ENCODE data around the gene CATSPERB. TPM values are rescaled to one million over a fixed set of nuclear protein-coding genes. Genes with fewer than 3 reads are reported as not detected.
A peak's percentile ranks its signal among the peaks of the same experiment; 100 is the strongest.

The CATSPERB gene
- total and polyA plus RNA-seq, 2 donors (not counting 3 experiments of a cell fraction or from before 2014, with no cell fraction given): not detected

DNA sequence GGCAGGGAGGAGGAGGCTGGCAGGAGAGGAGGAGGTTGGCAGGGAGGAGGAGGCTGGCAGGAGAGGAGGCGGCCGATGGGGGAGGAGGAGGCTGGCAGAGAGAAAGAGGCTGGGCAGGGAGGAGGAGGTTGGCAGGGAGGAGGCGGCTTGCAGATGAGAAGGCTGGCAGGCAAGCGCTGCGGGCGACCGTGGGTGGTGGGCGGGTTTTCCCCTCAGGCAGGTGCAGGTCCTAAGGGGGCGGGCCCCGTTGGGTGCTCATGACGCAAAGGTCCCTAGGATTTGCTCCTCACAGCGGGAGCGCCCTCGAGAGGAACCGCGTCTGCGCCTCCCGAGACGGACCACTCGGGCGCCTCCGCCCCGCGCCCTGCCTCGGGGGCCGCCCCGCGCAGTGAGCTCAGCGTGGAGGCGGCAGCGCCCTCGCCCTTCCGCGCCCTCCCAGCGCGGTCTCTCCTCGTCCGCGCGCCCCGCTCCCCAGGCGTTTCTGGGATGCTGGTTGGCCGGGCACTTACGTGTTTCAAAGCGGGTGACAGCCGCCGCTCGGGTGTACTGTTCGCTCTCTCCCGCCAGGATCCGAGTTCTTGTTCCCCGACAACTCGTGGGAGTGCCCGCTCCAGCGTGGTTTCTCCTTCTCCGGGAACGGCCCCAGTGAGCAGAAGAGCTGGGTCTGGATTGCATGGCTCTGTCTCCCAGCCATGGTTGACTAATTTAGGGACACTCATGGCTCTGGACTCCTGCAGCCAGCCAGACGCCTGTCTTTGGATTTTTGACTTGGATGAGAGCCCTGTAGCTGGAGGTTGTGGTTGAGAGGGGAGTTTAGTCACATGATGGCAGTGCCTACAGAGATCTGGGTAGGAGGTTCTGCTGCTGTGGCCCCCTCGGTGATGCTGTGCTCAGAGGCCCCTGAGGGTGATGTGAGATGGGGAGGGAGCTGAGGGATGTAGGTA is 157.7 kb downstream of the CATSPERB start:
- no peak overlapping the region for H3K9ac ChIP-seq (replicated peaks; ENCODE audit: extremely low read depth, insufficient read depth, low read length)
- ChIA-PET CTCF (interaction anchor here (0.8 to 1.0 kb wide), 2 partner anchors 21 to 423 kb away, joined by 3 read pairs; no protein-coding TSS in a partner anchor), POLR2A (interaction anchor here (0.5 kb wide), 1 partner anchor 1101 kb away, joined by 4 read pairs; no protein-coding TSS in a partner anchor)
- no peaks in the 10 kb centered on the region for H3K9me1 ChIP-seq (replicated peaks; ENCODE audit: control insufficient read depth, extremely low read depth, insufficient read depth, low read length)
- no peaks in the 10 kb centered on the region for H4K20me1 ChIP-seq (replicated peaks; ENCODE audit: control insufficient read depth, extremely low read depth, insufficient read depth, low read length)
- H3K4me3 ChIP-seq (replicated peaks in 1 of 3; ENCODE audit: insufficient read depth in 1 of 3, low read depth in 1 of 3, low read length in 3 of 3): peak overlapping the region in 2 of 3 experiments; percentile 4 to 5
- H3K36me3 ChIP-seq (ENCODE audit: control insufficient read depth in 2 of 2, extremely low read depth in 1 of 2, insufficient read depth in 2 of 2, low read length in 2 of 2): no peaks in the 10 kb centered on the region
- no peaks in the 10 kb centered on the region for H3K79me2 ChIP-seq (ENCODE audit: control insufficient read depth, insufficient read depth, low read length)
- dilution Hi-C loops (cut with MboI; ENCODE audit: extremely low pct_ligation_motif_present, low sequenced_read_pairs): no loop called here
- no peak overlapping the region for H3K27ac ChIP-seq (ENCODE audit: insufficient read depth, low read depth, low read length)
- H3K4me2 ChIP-seq (ENCODE audit: insufficient read depth, low read length): peak overlapping the region; percentile 47
- no peaks in the 10 kb centered on the region for H3K4me1 ChIP-seq (ENCODE audit: control insufficient read depth, extremely low read depth, insufficient read depth, low read length)
- FAIRE-seq (no peak), DNase-seq (ENCODE audit: low read depth, low spot score) (peak; percentile 3)
- no peaks in the 10 kb centered on the region for H3K9me3 ChIP-seq (replicated peaks; ENCODE audit: control insufficient read depth, insufficient read depth, low read length)
- intact Hi-C loops (cut with micrococcal nuclease): loop anchor here (5.0 kb wide), 1 partner anchor 62 kb away; the partner anchor contains the start of gene PPP4R3A
- H2AFZ ChIP-seq (ENCODE audit: low read depth, low read length): peak overlapping the region; percentile 59
- TF ChIP-seq JUN (IDR thresholded peaks at IDR 0.05; ENCODE audit: borderline replicate concordance, insufficient read depth, insufficient read length, low read depth) (no peak), MYC (IDR thresholded peaks at IDR 0.05; ENCODE audit: low read depth, low read length) (no peak), GATA2 (IDR thresholded peaks at IDR 0.05; ENCODE audit: insufficient read depth, insufficient read length, low read depth, low read length) (no peak), POLR2A (IDR thresholded peaks at IDR 0.05; ENCODE audit: low read depth, low read length) (no peak), FOS (IDR thresholded peaks at IDR 0.05; ENCODE audit: borderline replicate concordance, insufficient read depth, low read length) (no peak), EZH2 (IDR thresholded peaks at IDR 0.05; ENCODE audit: borderline replicate concordance, low read depth, low read length, severe bottlenecking) (no peak), POLR2AphosphoS5 (IDR thresholded peaks at IDR 0.05; ENCODE audit: insufficient read depth, low read depth, low read length) (no peak)
- TF ChIP-seq, protein P1, sequence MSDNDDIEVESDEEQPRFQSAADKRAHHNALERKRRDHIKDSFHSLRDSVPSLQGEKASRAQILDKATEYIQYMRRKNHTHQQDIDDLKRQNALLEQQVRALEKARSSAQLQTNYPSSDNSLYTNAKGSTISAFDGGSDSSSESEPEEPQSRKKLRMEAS (IDR thresholded peaks at IDR 0.05; ENCODE audit: insufficient read depth, insufficient read length): no peak
- TF ChIP-seq, protein P2, sequence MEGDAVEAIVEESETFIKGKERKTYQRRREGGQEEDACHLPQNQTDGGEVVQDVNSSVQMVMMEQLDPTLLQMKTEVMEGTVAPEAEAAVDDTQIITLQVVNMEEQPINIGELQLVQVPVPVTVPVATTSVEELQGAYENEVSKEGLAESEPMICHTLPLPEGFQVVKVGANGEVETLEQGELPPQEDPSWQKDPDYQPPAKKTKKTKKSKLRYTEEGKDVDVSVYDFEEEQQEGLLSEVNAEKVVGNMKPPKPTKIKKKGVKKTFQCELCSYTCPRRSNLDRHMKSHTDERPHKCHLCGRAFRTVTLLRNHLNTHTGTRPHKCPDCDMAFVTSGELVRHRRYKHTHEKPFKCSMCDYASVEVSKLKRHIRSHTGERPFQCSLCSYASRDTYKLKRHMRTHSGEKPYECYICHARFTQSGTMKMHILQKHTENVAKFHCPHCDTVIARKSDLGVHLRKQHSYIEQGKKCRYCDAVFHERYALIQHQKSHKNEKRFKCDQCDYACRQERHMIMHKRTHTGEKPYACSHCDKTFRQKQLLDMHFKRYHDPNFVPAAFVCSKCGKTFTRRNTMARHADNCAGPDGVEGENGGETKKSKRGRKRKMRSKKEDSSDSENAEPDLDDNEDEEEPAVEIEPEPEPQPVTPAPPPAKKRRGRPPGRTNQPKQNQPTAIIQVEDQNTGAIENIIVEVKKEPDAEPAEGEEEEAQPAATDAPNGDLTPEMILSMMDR (IDR thresholded peaks at IDR 0.05; ENCODE audit: extremely low read depth in 1 of 2, insufficient read depth in 1 of 2, low read depth in 1 of 2, low read length in 2 of 2): no peak
- no TSS peak for BruUV-seq (replicated peaks)
- peaks cover 18 to 22% of the 10 kb centered on the region in 2 experiments for H3K27me3 ChIP-seq (ENCODE audit: control insufficient read depth in 2 of 2, insufficient read depth in 2 of 2, low read length in 2 of 2)

Measured in endothelial cell of umbilical vein (primary cell).